PC-3 (cell line): ENCODE measurements around the gene GPR132. TPM values are rescaled to one million over a fixed set of nuclear protein-coding genes. Genes with fewer than 3 reads are reported as not detected.

ENCODE experiments used
- ATAC-seq: fragments of 200-7000 bp; cut with Tn5 transposase; 2 replicates; pipeline ENCODE4 v1.9.1; 2020; ENCODE audit warnings: mild to moderate bottlenecking, moderate library complexity
- BruUV-seq: library from RNA; stranded (reverse); fragments of 400-500 nt; replicated peaks from 2 replicates; lab custom pipeline; 2021; lab: Mats Ljungman, UMichigan
- CTCF ChIA-PET: fragments of 300-600 bp; sonication (Branson Sonifier 250); formaldehyde crosslinking; loops from one replicate; lab custom pipeline; 2022; ENCODE audit warnings: antibody characterized with exemption; lab: Charles Lee
- POLR2A ChIA-PET: fragments of 300-600 bp; sonication (Branson Sonifier 250); formaldehyde crosslinking; loops from one replicate; lab custom pipeline; 2022; ENCODE audit warnings: antibody characterized with exemption; ENCODE audit not compliant: unreplicated experiment; lab: Charles Lee
- DNase-seq: peaks from one replicate; pipeline ENCODE4 v3.0.0-alpha.2; 2015
- H2AFZ ChIP-seq: fragments of 300-600 bp; sonication (generic); 2 replicates; pipeline ENCODE4 v1.6.0; 2016; ENCODE audit warnings: antibody characterized with exemption, low read length
- H3F3A ChIP-seq: fragments of 300-600 bp; sonication (generic); one replicate; pipeline ENCODE4 v1.6.0; 2017; ENCODE audit warnings: antibody characterized with exemption, low read length, control low read depth, mild to moderate bottlenecking; ENCODE audit not compliant: unreplicated experiment
- H3K27ac ChIP-seq: fragments of 300-600 bp; sonication (generic); 2 replicates; pipeline ENCODE4 v1.5.1; 2016; ENCODE audit warnings: mild to moderate bottlenecking, low read length
- H3K27me3 ChIP-seq: fragments of 300-600 bp; sonication (generic); 2 replicates; pipeline ENCODE4 v1.6.1; 2016; ENCODE audit warnings: low read length, mixed read lengths
- H3K36me3 ChIP-seq: fragments of 300-600 bp; sonication (generic); 2 replicates; pipeline ENCODE4 v1.6.1; 2016; ENCODE audit warnings: low read depth, mixed run types, low read length, mixed read lengths
- H3K4me1 ChIP-seq: fragments of 300-600 bp; sonication (generic); 2 replicates; pipeline ENCODE4 v1.5.1; 2016; ENCODE audit warnings: low read length; ENCODE audit not compliant: insufficient read depth
- H3K4me2 ChIP-seq: fragments of 300-600 bp; sonication (generic); 2 replicates; pipeline ENCODE4 v1.6.0; 2016; ENCODE audit warnings: low read length
- H3K4me3 ChIP-seq: fragments of 300-600 bp; sonication (generic); 2 replicates; pipeline ENCODE4 v1.5.1; 2016; ENCODE audit warnings: mild to moderate bottlenecking, low read length, mixed read lengths
- H3K79me2 ChIP-seq: fragments of 300-600 bp; sonication (generic); 2 replicates; pipeline ENCODE4 v1.6.1; 2017; ENCODE audit warnings: low read length, mixed read lengths
- H3K9ac ChIP-seq: fragments of 300-600 bp; sonication (generic); 2 replicates; pipeline ENCODE4 v1.6.0; 2016; ENCODE audit warnings: mild to moderate bottlenecking, low read length
- H3K9me2 ChIP-seq: fragments of 300-600 bp; sonication (generic); replicated peaks from 2 replicates; pipeline ENCODE4 v1.6.1; 2016; ENCODE audit warnings: mixed run types, low read length, mixed read lengths
- H3K9me3 ChIP-seq: fragments of 300-600 bp; sonication (generic); 2 replicates; pipeline ENCODE4 v1.6.1; 2016; ENCODE audit warnings: low read length, mixed read lengths
- H4K20me1 ChIP-seq: fragments of 300-600 bp; sonication (generic); 2 replicates; pipeline ENCODE4 v1.6.1; 2016; ENCODE audit warnings: low read length, mixed read lengths
- EZH2 ChIP-seq: fragments of 300-600 bp; sonication (generic); IDR thresholded peaks from one replicate; pipeline ENCODE4 v1.6.1; 2017; ENCODE audit warnings: antibody characterized with exemption, mild to moderate bottlenecking, low read length; ENCODE audit not compliant: unreplicated experiment
- EZH2phosphoT487 ChIP-seq: fragments of 300-600 bp; sonication (generic); IDR thresholded peaks from 2 replicates; pipeline ENCODE4 v1.6.1; 2018; ENCODE audit warnings: mild to moderate bottlenecking, antibody characterized with exemption, low read length, borderline replicate concordance
- intact Hi-C: fragments of 100-400 bp; cut with micrococcal nuclease; formaldehyde crosslinking; loops from 2 replicates; pipeline ENCODE4 v1.9.0; 2023
- total RNA-seq: library from RNA; depleted of rRNA; stranded (reverse); fragments of >200 nt; gene quantifications from 2 replicates; pipeline ENCODE4 v1.2.3, GENCODE V29; 2014
- TF ChIP-seq, protein P1 (sequence below): fragments of 300-600 bp; sonication (generic); conservative IDR thresholded peaks from 2 replicates; pipeline ENCODE4 v1.5.1; 2017; ENCODE audit warnings: antibody characterized with exemption, low read depth, mild to moderate bottlenecking, low read length

GPR132 gene
- total RNA-seq, 1 experiment from 2014 or later, result 0.04 TPM

- Histone ChIP-seq H3F3A (no peaks in the 10 kb centered on the region), H3K4me2 (no peak overlapping the region), H4K20me1 (no peaks in the 10 kb centered on the region), H3K36me3 (no peaks in the 10 kb centered on the region), H3K4me1 (no peaks in the 10 kb centered on the region), H3K27ac (no peak overlapping the region), H3K27me3 (peaks cover 7% of the 10 kb centered on the region; the same call in 1 of the 2 replicates), H3K9me2 (no peaks in the 10 kb centered on the region), H3K9me3 (no peaks in the 10 kb centered on the region), H3K4me3 (no peak overlapping the region), H3K79me2 (no peaks in the 10 kb centered on the region), H2AFZ (no peak overlapping the region), H3K9ac (no peak overlapping the region)
- intact Hi-C loops, result no loop called here
- CTCF ChIA-PET, result no interaction called here
- TF ChIP-seq EZH2, result no peak
- DNase-seq (no peak), ATAC-seq (no peak)
- BruUV-seq, result no TSS peak
- POLR2A ChIA-PET, result no interaction called here
These were observed 37.7 kb upstream of the GPR132 start for GRCh38 chr14:105102893-105103292.

DNA sequence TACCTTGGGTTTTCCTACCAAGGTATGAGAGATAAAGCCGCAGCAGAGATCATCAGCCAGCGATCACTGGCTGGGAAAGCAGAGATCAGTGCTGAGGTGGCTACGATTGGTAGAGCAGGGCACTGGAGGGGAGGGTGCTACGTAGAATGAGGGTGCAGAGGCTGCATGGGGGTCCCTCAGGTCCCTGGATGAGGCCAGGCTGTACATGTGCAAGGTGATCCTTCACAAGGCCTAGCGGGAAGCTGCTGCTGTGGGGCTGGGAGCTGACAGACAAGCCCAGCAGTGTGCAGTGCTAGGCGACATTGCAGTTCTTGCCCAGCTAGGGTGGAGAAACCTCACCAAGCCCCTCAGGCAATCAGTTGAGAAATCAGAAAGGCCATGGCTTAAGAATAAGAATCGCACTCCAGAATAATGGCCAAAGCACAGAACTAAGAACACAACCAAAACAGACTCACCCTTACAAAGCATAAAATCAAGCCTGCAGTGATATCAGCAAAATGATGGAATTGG is 37.2 kb upstream of the GPR132 start:
- H3K9me2 ChIP-seq, result no peaks in the 10 kb centered on the region
- no peak overlapping the region for H2AFZ ChIP-seq
- no peak overlapping the region for H3K4me3 ChIP-seq
- H3K79me2 ChIP-seq, result no peaks in the 10 kb centered on the region
- TF ChIP-seq EZH2 (no peak), EZH2phosphoT487 (no peak)
- TF ChIP-seq, protein P1, sequence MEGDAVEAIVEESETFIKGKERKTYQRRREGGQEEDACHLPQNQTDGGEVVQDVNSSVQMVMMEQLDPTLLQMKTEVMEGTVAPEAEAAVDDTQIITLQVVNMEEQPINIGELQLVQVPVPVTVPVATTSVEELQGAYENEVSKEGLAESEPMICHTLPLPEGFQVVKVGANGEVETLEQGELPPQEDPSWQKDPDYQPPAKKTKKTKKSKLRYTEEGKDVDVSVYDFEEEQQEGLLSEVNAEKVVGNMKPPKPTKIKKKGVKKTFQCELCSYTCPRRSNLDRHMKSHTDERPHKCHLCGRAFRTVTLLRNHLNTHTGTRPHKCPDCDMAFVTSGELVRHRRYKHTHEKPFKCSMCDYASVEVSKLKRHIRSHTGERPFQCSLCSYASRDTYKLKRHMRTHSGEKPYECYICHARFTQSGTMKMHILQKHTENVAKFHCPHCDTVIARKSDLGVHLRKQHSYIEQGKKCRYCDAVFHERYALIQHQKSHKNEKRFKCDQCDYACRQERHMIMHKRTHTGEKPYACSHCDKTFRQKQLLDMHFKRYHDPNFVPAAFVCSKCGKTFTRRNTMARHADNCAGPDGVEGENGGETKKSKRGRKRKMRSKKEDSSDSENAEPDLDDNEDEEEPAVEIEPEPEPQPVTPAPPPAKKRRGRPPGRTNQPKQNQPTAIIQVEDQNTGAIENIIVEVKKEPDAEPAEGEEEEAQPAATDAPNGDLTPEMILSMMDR, result no peak
- H3K4me2 ChIP-seq, result no peak overlapping the region
- peaks cover 7% of the 10 kb centered on the region; the same call in 1 of the 2 replicates for H3K27me3 ChIP-seq
- CTCF ChIA-PET, result no interaction called here
- H4K20me1 ChIP-seq, result no peaks in the 10 kb centered on the region
- no peaks in the 10 kb centered on the region for H3K36me3 ChIP-seq
- no peaks in the 10 kb centered on the region for H3K4me1 ChIP-seq
- ATAC-seq, result no peak
- POLR2A ChIA-PET, result no interaction called here
- intact Hi-C loops, result no loop called here
- H3K27ac ChIP-seq, result no peak overlapping the region
- DNase-seq, result no peak
- no peaks in the 10 kb centered on the region for H3K9me3 ChIP-seq
- BruUV-seq, result no TSS peak
- H3F3A ChIP-seq, result no peaks in the 10 kb centered on the region
- no peak overlapping the region for H3K9ac ChIP-seq

- H3K36me3 ChIP-seq, result no peaks in the 10 kb centered on the region
- CTCF ChIA-PET, result no interaction called here
- H3K27me3 ChIP-seq, result peaks cover 7% of the 10 kb centered on the region; the same call in 1 of the 2 replicates
- H3K9me3 ChIP-seq, result no peaks in the 10 kb centered on the region
- no TSS peak for BruUV-seq
- no peak overlapping the region for H3K27ac ChIP-seq
- no peaks in the 10 kb centered on the region for H3F3A ChIP-seq
- H4K20me1 ChIP-seq, result no peaks in the 10 kb centered on the region
- no peak overlapping the region for H3K4me3 ChIP-seq
- ATAC-seq (no peak), DNase-seq (no peak)
- no peaks in the 10 kb centered on the region for H3K4me1 ChIP-seq
- H3K9ac ChIP-seq, result no peak overlapping the region
- POLR2A ChIA-PET, result no interaction called here
- no peak overlapping the region for H2AFZ ChIP-seq
- H3K79me2 ChIP-seq, result no peaks in the 10 kb centered on the region
- intact Hi-C loops, result no loop called here
- no peak for TF ChIP-seq EZH2
- H3K4me2 ChIP-seq, result no peak overlapping the region
- no peaks in the 10 kb centered on the region for H3K9me2 ChIP-seq
These were observed 35.7 kb upstream of the GPR132 start for GRCh38 chr14:105100910-105101309.

GRCh38 chr14:105099778-105100177 is 34.5 kb upstream of the GPR132 start:
- ATAC-seq (no peak), DNase-seq (no peak)
- no peak overlapping the region for H3K4me2 ChIP-seq
- no peaks in the 10 kb centered on the region for H3F3A ChIP-seq
- intact Hi-C loops, result no loop called here
- no peak overlapping the region for H3K4me3 ChIP-seq
- ChIA-PET CTCF (no interaction called here), POLR2A (no interaction called here)
- no peak overlapping the region for H2AFZ ChIP-seq
- no peaks in the 10 kb centered on the region for H3K9me2 ChIP-seq
- no peaks in the 10 kb centered on the region for H4K20me1 ChIP-seq
- H3K9ac ChIP-seq, result no peak overlapping the region
- TF ChIP-seq EZH2phosphoT487 (no peak), EZH2 (no peak)
- TF ChIP-seq, protein P1, result no peak
- peaks cover under 1% of the 10 kb centered on the region; the same call in 1 of the 2 replicates for H3K27me3 ChIP-seq
- H3K4me1 ChIP-seq, result no peaks in the 10 kb centered on the region
- no peak overlapping the region for H3K27ac ChIP-seq
- H3K36me3 ChIP-seq, result no peaks in the 10 kb centered on the region
- no TSS peak for BruUV-seq
- no peaks in the 10 kb centered on the region for H3K9me3 ChIP-seq
- no peaks in the 10 kb centered on the region for H3K79me2 ChIP-seq
